ENCODE data around the gene PRAMEF7.
"Not testable (repeated sequence)": the region's sequence is repeated elsewhere in the genome, so short reads cannot be mapped to it uniquely, and the experiment has no call there.

The PRAMEF7 gene

DNA sequence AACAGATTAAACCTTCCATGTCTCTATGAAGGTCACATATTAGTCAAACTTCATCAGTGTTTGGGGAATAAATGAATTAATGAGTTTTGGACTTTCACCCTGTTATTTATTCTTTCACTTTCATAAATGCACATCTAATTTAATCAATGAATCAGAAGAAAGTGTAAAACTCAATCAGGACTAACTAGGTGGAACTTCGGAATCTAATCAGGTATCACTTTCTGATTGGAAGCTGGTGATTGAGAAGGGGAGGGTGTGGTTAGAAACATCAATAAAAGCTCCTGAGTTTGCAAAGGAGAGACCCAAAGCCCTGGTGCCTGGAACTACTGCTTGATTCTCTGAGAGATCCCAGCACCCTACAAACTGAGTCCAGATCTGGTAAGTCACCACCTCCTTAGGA lies at the start of gene PRAMEF7:
PRAMEF7 (plus strand) TSS at position 301 of the 400 bp plus-strand sequence. CDS start 1,083 bp downstream, outside the sequence.
- CTCF ChIA-PET; DNase-seq (ENCODE audit: extremely low spot score); POLR2A ChIA-PET: not testable (repeated sequence)

DNA sequence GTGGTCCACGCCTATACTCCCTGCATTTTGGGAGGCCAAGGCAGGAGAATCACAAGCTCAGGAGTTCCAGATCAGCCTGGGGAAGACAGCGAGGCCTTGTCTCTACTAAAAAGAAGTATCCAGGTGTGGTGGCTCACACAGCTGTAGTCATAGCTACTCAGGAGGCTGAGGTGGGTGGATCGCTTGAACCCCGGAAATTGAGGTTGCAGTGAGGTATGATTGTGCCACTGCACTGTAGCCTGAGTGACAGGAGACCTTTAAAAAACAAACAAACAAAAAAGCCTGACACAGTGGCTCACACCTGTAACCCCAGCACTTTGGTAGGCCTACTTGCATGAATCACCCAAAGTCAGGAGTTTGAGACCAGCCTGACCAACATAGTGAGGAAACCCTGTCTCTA lies 38.0 kb upstream of the PRAMEF7 start:
- CTCF ChIA-PET; DNase-seq (ENCODE audit: extremely low spot score); POLR2A ChIA-PET: not testable (repeated sequence)

DNA sequence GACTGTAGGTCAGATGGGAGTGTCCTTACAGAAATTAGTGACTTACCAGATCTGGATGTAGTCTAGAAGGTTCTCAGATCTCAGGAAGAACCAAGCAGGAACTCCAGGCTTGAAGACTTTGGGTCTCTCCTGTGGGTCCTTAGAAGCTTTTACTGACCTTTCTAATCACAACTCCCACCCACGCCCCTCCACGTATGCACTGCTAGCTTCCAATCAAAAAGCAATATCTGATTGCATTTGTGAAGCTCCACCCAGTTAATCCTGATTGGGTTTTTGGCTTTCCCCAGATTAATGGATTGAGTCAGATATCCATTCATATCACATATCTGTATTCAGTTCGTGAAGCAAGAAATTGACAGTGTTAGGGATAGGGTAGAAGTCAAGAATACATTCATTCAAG lies 30.3 kb upstream of the PRAMEF7 start, which contains the start of gene PRAMEF4:
PRAMEF4 (minus strand) TSS at position 101 of the 400 bp plus-strand sequence. CDS start 2,807 bp downstream, outside the sequence.
- DNase-seq (ENCODE audit: extremely low spot score); CTCF ChIA-PET; POLR2A ChIA-PET: not testable (repeated sequence)

DNA sequence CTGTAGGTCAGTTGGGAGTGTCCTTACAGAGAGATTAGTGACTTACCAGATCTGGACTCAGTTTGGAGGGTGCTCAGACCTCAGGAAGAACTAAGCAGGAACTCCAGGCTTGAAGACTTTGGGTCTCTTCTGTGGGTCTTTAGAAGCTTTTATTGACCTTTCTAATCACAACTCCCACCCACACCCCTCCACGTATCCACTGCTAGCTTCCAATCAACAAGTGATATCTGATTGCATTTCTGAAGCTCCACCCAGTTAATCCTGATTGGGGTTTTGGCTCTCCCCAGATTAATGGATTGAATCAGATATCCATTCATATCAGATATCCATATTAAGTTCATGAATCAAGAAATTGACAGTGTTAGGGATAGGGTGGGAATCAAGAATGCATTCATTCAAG lies 18.2 kb upstream of the PRAMEF7 start, which contains the start of gene PRAMEF10:
PRAMEF10 (minus strand) TSS at position 101 of the 400 bp plus-strand sequence. CDS start 2,423 bp downstream, outside the sequence.
- POLR2A ChIA-PET; DNase-seq (ENCODE audit: extremely low spot score); CTCF ChIA-PET: not testable (repeated sequence)

DNA sequence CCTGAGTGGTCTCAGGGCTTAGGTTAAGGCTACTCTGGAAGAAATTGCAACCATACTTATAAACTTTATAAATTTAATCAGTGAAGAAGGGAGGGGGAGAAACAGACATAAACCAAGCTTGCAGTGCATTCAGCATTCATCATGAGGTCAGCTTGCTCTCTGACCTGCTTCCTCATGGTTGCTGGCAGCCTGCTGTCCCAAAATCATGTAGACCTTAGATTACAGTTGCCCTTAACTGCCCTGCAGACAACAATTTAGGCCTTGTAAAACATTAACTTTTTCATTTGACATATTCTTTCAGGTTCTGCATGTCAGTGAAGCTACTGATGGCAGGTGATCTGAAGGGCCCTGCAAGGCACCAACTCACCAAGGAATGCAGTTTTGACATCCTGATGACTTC lies 17.2 kb upstream of the PRAMEF7 start:
- CTCF ChIA-PET; DNase-seq (ENCODE audit: extremely low spot score); POLR2A ChIA-PET: not testable (repeated sequence)

DNA sequence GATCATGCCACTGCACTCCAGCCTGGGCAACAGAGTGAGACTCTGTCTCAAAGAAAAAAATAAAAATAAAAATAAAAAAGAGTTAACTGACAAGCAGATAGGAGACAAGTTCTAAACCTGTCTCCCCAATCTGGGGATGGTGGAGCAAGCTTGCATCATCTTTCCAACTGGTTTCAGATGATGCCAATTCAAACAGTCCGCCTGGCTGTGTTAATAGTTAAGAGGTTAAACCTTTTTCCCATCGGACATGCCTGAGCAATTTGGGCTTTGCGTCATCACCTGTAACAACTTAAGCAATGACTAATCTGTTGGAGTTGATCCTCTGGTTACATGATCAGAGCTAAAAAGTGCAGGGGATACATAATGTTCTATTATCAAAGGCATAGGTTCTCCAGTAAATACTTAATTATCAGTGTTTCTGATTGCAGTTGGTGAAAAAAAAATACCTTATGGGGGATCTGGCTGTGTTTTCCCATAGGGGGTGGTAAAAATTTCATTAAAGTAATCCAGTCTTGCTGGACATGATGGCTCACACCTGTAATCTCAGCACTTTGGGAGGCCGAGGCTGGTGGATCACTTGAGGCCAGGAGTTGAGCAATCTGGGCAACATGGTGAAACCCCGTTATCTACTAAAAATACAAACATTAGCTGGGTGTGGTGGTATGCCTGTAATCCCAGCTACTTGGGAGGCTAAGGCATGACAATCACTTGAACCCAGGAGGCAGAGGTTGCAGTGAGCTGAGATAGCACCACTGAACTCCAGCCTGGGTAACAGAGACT lies 12.4 kb upstream of the PRAMEF7 start:
- POLR2A ChIA-PET; DNase-seq (ENCODE audit: extremely low spot score); CTCF ChIA-PET: not testable (repeated sequence)

DNA sequence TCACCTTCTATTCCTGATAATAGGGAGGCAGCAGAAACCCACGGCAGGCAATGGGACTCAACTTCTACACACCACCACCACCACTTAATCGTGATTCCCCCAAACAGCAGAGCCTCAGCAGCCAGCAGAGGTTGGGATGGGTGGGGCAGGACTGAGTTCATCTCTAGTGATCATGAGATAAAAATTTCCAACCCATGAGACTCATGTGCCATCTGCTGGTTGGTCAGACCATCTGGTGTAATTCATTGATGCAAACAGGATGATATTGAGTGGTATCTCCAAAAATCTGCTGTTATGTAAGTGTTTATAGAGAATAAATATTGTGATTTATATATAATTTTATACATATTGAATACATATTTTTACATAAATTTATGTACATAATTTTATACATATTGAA lies 5.3 kb downstream of the PRAMEF7 start:
- DNase-seq (ENCODE audit: extremely low spot score); CTCF ChIA-PET; POLR2A ChIA-PET: not testable (repeated sequence)

DNA sequence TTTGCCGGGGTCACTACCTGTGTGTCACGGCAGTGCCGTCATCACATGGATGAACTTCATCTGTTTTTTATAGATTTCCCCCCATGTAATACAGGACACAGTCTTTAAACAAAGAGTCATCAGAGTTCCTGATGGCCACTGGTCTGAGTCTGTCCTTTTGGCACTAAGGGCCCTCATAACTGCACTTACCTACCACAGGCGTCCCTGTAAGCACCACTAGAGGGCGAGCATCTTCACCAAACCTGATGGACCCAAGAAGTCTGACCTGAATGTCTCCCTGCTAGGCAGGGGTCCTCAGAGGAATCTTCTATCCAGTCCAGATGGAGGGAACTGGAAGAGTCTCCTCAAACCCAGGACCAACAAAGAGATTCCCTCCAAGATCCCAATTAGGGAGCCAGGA lies 8.0 kb downstream of the PRAMEF7 start:
- DNase-seq (ENCODE audit: extremely low spot score); CTCF ChIA-PET; POLR2A ChIA-PET: not testable (repeated sequence)

DNA sequence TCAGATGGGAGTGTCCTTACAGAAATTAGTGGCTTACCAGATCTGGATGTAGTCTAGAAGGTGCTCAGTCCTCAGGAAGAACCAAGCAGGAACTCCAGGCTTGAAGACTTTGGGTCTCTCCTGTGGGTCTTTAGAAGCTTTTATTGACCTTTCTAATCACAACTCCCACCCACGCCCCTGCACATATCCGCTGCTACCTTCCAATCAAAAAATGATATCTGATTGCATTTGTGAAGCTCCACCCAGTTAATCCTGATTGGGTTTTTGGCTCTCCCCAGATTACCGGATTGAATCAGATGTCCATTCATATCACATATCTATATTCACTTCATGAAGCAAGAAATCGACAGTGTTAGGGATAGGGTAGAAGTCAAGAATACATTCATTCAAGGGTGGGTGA lies 31.1 kb downstream of the PRAMEF7 start, which contains the start of gene PRAMEF6:
PRAMEF6 (minus strand) TSS at position 101 of the 400 bp plus-strand sequence. CDS start 5,062 bp downstream, outside the sequence.
- CTCF ChIA-PET; POLR2A ChIA-PET; DNase-seq (ENCODE audit: extremely low spot score): not testable (repeated sequence)
